ENCODE results near the gene ITLN2.
"Not testable (repeated sequence)": the region's sequence is repeated elsewhere in the genome, so short reads cannot be mapped to it uniquely, and the experiment has no call there.

The ITLN2 gene

DNA sequence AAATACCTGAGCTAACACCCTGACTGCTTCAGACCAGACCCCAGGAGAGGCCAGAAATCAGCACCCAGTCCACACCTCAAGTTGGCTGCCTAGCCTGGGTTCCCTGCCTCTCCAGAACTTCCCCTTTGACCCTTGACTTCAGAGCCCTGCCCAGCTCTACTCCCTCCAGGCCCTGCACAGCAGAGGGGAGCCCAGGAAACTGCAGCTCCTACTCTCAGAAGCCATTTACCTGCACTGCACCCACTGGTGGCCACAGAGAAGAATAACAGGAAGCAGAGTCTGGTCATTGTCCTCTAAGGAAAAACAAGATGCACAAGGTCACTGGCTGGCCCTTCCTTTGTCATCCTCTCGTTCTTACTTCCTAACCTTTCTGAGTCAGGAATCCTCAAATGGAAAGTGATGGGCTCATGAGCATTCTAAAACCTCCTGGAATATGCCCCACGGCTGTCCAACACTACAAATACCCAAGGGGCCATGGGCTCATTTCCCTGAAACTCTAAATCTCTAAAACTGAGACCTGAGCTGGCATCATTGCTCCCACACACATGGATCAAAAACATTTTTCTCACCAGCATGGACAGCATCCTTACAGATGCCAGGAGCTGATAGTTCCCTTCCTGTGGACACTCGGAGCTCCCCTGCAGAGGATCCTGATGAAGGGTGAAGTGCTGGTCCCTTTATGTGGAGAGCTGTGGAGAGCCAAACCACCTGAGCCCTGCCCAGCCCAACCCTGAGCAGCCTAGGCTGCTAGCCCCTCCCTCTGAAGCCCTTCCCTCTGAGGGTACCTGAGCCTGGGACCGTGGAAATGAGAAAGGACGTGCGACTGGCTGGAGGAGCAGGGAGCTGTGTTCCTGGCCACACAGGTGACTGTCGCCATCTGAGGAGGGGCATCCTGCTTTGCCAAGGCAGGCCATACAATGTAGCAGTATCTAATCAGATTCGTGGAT lies at the start of gene ITLN2:
Gene ITLN2 (minus strand): TSS at position 652 of the 947 bp plus-strand sequence. CDS start 68 bp downstream, at position 584.
- no peak for DNase-seq (ENCODE audit: low read depth in 2 of 2, low spot score in 1 of 2)

GRCh38 chr1:161001525-161001924 lies 46.9 kb upstream of the ITLN2 start:
- DNase-seq (ENCODE audit: low read depth in 2 of 2, low spot score in 1 of 2) = no peak

- no peak for DNase-seq (ENCODE audit: low read depth in 2 of 2, low spot score in 1 of 2)
Measured at GRCh38 chr1:161000736-161001480, 46.3 kb upstream of the ITLN2 start.

DNA sequence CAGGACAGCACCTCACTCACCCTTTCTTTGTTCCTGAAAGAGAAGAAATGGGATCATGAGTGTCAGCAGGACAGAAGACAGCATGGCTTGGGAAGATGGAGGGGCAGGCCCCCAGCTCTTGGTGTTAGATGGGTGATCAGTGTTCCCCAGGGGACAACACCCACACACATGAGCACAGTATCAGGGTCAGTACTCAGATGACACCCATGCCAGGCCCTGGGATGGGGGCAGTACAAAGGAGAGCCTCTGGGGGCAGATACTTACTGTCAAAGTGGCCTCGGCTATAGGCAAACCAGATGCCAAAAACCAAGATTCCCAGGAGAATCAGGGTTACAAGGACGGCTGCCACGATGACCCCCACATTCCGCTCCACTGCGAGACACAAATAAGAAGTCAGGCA lies 44.8 kb upstream of the ITLN2 start:
- DNase-seq (ENCODE audit: low read depth in 2 of 2, low spot score in 1 of 2) = no peak

GRCh38 chr1:160997323-160998038 lies 42.9 kb upstream of the ITLN2 start:
- peak; percentile 16 for DNase-seq (ENCODE audit: low read depth in 2 of 2, low spot score in 1 of 2)

DNA sequence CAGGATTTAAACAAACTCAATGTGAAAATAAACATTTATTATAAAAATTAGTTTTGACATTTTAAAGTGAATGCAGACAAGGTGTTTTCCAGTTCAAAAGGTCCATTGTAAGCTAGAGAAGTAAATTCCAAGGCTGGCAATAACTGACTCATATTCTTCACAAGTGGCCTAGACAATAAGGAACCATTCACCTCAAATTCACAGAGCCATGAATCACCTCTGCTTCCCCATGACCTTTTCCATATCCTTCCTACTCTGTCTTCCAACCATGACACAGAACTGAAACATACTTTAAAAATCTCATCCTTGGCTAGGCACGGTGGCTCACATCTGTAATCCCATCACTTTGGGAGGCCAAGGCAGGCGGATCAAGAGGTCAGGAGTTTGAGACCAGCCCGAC lies 41.6 kb upstream of the ITLN2 start:
- no peak for DNase-seq (ENCODE audit: low read depth in 2 of 2, low spot score in 1 of 2)

- no peak for DNase-seq (ENCODE audit: low read depth in 2 of 2, low spot score in 1 of 2)
Measured at GRCh38 chr1:160993544-160994193, 39.1 kb upstream of the ITLN2 start.

- DNase-seq (ENCODE audit: low read depth in 2 of 2, low spot score in 1 of 2) = not testable (repeated sequence)
Measured at GRCh38 chr1:160992036-160992435, 37.4 kb upstream of the ITLN2 start.

DNA sequence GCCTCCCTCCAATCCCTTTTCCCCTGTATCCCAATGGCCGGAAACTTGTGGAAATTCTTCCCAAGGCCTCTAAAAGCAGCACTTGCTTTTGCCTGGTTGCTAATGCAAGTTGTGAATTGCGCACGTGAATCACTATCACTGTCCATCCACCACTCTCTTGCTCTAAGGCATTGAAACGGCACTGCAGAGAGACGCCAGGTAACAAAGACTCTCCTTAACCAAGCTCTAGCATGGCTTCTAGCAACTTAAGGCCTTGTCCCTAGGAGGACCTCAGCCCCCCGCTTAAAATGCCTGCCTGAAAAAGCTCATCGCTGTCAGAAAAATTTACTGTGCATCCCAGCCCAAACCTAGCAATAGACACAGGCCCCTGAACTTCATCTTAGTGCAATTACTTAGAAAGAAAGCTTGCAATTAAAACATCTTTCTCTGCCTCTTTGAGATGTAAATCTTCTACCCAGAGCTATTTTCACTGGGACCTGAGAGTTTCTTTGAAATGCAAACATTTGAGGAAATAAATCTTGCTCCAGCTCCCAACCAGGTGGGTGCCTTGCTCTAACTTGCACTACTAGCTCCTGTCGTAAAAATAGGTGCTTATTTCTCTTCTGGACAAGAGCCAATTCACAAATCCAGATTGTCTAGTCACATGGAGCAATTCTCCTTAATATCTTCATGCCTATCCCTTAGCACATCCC lies 32.9 kb upstream of the ITLN2 start:
- DNase-seq (ENCODE audit: low read depth in 2 of 2, low spot score in 1 of 2) = no peak

- no peak for DNase-seq (ENCODE audit: low read depth in 2 of 2, low spot score in 1 of 2)
Measured at GRCh38 chr1:160985723-160986122, 31.1 kb upstream of the ITLN2 start.

DNA sequence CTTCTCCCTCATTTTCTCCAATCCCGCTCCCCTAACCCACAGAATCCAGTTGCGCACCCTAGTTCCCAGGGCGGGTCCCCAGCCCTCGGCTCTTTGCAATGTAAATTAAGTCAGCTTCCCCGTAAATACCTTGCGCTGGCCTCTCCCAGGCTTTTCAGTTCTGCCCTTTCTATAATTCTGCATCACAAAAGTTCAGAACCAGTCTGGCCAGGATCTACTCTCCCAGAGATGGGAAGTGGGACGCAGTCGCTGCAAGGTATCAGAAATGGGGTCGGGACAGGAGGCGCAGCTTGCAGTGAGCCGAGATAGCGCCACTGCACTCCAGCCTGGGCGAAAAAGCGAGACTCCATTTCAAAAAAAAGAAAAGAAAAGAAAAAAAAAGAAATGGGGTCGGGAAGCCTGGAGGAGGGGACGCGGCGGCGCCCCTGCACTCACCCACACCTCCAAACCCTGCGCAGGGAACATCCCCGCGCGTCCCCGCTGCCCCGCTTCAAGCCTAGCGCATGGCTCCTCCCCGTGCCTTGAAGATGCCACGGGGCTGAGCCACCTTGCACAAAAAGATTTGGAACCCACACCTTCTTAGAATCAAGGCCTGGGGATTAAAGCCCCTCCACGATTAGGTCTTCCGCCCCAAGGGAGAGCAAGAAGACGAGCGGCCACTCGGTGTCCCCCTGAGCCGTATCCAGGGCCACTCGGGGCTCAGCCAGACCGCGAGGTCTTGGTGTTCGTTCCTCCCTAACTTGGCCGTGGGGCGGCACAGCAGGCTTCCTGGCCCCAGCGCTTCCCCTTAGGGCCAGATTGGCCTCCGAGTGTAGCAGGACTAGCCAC lies 27.2 kb upstream of the ITLN2 start:
- no peak for DNase-seq (ENCODE audit: low read depth in 2 of 2, low spot score in 1 of 2)

GRCh38 chr1:160979286-160979685 lies 24.7 kb upstream of the ITLN2 start:
- DNase-seq (ENCODE audit: low read depth in 2 of 2, low spot score in 1 of 2) = no peak

GRCh38 chr1:160978510-160978927 lies 23.9 kb upstream of the ITLN2 start:
- no peak for DNase-seq (ENCODE audit: low read depth in 2 of 2, low spot score in 1 of 2)

- DNase-seq (ENCODE audit: low read depth in 2 of 2, low spot score in 1 of 2) = no peak
Measured at GRCh38 chr1:160975026-160975425, 20.4 kb upstream of the ITLN2 start.

- no peak for DNase-seq (ENCODE audit: low read depth in 2 of 2, low spot score in 1 of 2)
Measured at GRCh38 chr1:160973491-160973890, 18.9 kb upstream of the ITLN2 start.

DNA sequence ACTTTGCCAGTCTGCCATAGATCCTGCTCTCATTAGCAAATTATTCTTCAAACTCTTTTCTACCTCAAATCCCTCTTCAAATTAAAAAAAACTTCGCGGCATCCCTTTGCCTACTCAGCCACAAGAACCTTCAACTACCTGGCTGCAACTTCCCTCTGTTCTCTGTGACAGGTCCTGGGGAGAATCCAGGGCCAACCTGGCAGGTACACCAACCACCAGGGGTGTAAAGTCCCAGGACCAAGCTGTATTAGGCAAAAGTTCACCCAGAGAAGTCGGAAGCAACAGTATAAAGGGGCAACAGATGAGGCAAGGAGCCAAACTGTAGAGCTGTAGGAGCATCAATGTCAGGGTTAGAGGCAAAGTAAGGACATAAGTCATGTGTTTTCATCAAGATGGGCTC lies 18.3 kb upstream of the ITLN2 start:
- DNase-seq (ENCODE audit: low read depth in 2 of 2, low spot score in 1 of 2) = no peak

DNA sequence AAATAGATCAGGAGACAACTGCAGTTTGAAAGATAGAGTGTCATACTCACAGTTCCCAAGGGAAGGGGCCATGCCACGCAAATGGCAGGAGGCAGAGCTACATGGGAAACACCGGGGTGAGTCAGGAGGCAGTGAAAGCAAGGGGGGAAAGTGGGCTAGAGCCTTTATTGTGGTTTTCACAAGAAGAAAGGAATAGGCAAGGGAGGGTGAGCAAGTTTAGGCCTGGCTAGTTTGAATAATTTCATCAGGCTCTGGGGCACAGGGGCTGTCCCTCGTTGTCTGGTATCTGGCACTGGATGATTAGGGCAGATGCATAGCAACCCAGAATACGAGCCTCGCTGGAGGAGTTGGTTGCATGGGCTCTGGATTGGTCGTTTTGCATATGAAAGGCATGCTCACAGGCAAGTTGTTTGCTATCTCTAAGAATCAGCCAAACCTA lies 17.0 kb upstream of the ITLN2 start:
- no peak for DNase-seq (ENCODE audit: low read depth in 2 of 2, low spot score in 1 of 2)

DNA sequence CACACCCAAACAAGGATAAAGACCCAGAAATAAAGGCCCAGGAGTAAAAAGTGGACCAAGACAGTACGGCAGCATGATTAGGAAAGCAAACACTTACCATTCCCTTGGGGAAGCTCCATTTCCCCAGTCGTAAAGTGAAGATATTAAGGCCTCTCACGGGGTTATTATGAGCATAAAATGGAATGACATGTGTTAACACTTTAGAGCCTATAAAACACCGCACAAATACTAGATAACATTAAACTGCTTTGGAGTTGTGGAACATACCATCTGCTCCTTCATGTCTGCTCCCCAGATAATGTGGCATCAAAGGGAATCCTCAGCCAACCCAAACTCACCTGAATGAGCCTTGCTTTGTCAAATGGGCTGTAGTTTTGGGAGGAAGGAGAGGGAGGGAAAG lies 8.9 kb upstream of the ITLN2 start:
- no peak for DNase-seq (ENCODE audit: low read depth in 2 of 2, low spot score in 1 of 2)

DNA sequence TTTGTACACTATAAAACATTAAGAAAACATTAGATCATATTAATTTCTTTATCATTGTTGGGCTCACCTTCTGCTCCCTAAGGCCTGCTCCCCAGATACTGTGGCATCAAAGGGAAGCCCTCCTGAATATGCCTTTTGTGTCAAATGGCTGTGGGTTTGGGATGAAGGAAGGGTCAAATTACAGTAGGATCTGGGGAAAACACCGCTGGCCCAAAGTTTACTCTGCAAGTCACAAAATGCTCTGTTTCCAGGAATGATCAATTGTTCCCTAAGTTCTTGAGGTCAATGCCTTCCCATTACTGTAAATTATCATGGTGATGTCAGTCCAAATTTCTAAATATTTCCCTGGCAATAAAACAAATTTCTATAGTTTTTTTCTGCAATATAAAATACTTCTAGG lies 6.8 kb upstream of the ITLN2 start:
- DNase-seq (ENCODE audit: low read depth in 2 of 2, low spot score in 1 of 2) = no peak

DNA sequence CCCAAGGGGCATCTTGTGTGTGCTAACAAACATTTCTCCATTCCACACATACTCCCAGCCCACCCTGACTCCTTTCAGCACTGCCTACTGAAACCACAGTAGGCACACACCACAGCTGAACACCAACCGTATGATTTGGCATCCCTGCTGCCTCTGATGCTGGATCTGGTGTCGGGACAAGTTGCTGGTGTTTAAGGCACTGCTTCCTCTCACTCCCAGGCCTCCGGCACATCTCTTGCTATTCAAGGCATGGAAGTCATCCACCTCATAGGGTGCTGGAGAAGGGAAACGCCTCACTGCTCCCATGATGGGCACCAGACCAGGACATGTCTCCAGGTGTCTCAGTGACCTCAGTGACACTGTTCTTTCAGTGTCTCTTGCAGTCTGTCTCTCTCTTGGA lies 2.4 kb upstream of the ITLN2 start:
- no peak for DNase-seq (ENCODE audit: low read depth in 2 of 2, low spot score in 1 of 2)
